ENCODE measurements around the gene GLI1. TPM values are rescaled to one million over a fixed set of nuclear protein-coding genes. Genes with fewer than 3 reads are reported as not detected.

The GLI1 gene
- total and polyA plus RNA-seq, 2 of the 13 experiments (the other 11 are each of a cell fraction or from before 2014, with no cell fraction given) = 0.09 to 0.20 TPM

- TF ChIP-seq TFDP2 (CRISPR knock-in tag; IDR thresholded peaks at IDR 0.05) = peak; percentile 65
- TF ChIP-seq, protein P1, sequence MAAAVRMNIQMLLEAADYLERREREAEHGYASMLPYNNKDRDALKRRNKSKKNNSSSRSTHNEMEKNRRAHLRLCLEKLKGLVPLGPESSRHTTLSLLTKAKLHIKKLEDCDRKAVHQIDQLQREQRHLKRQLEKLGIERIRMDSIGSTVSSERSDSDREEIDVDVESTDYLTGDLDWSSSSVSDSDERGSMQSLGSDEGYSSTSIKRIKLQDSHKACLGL (CRISPR knock-in tag; IDR thresholded peaks at IDR 0.05) = peak; percentile 19; the same call in 1 of the 2 replicates
- 0 out of 2 replicates have a peak, but pooled peaks have one; percentile 15 for TF ChIP-seq ZNF598 (CRISPR knock-in tag; IDR thresholded peaks at IDR 0.05; ENCODE audit: borderline replicate concordance)
- TF ChIP-seq, protein P2, sequence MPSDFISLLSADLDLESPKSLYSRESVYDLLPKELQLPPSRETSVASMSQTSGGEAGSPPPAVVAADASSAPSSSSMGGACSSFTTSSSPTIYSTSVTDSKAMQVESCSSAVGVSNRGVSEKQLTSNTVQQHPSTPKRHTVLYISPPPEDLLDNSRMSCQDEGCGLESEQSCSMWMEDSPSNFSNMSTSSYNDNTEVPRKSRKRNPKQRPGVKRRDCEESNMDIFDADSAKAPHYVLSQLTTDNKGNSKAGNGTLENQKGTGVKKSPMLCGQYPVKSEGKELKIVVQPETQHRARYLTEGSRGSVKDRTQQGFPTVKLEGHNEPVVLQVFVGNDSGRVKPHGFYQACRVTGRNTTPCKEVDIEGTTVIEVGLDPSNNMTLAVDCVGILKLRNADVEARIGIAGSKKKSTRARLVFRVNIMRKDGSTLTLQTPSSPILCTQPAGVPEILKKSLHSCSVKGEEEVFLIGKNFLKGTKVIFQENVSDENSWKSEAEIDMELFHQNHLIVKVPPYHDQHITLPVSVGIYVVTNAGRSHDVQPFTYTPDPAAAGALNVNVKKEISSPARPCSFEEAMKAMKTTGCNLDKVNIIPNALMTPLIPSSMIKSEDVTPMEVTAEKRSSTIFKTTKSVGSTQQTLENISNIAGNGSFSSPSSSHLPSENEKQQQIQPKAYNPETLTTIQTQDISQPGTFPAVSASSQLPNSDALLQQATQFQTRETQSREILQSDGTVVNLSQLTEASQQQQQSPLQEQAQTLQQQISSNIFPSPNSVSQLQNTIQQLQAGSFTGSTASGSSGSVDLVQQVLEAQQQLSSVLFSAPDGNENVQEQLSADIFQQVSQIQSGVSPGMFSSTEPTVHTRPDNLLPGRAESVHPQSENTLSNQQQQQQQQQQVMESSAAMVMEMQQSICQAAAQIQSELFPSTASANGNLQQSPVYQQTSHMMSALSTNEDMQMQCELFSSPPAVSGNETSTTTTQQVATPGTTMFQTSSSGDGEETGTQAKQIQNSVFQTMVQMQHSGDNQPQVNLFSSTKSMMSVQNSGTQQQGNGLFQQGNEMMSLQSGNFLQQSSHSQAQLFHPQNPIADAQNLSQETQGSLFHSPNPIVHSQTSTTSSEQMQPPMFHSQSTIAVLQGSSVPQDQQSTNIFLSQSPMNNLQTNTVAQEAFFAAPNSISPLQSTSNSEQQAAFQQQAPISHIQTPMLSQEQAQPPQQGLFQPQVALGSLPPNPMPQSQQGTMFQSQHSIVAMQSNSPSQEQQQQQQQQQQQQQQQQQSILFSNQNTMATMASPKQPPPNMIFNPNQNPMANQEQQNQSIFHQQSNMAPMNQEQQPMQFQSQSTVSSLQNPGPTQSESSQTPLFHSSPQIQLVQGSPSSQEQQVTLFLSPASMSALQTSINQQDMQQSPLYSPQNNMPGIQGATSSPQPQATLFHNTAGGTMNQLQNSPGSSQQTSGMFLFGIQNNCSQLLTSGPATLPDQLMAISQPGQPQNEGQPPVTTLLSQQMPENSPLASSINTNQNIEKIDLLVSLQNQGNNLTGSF (CRISPR knock-in tag; IDR thresholded peaks at IDR 0.05) = no peak
- TF ChIP-seq ZKSCAN5 (CRISPR knock-in tag; IDR thresholded peaks at IDR 0.05) = 0 out of 2 replicates have a peak, but pooled peaks have one; percentile 39
- peak; percentile 79 for TF ChIP-seq TEAD3 (CRISPR knock-in tag; optimal IDR thresholded peaks at IDR 0.05; ENCODE audit: borderline replicate concordance)
- TF ChIP-seq MIER3 (CRISPR knock-in tag; IDR thresholded peaks at IDR 0.05; ENCODE audit: borderline replicate concordance) = peak; percentile 69
- no peak for TF ChIP-seq ZFP36 (IDR thresholded peaks at IDR 0.05; ENCODE audit: borderline replicate concordance, low read depth, low read length, partially characterized antibody)
- peak; percentile 47 for TF ChIP-seq SP4 (CRISPR knock-in tag; IDR thresholded peaks at IDR 0.05)
- no peak for TF ChIP-seq ZNF317 (CRISPR knock-in tag; IDR thresholded peaks at IDR 0.05)
- TF ChIP-seq, protein P3, sequence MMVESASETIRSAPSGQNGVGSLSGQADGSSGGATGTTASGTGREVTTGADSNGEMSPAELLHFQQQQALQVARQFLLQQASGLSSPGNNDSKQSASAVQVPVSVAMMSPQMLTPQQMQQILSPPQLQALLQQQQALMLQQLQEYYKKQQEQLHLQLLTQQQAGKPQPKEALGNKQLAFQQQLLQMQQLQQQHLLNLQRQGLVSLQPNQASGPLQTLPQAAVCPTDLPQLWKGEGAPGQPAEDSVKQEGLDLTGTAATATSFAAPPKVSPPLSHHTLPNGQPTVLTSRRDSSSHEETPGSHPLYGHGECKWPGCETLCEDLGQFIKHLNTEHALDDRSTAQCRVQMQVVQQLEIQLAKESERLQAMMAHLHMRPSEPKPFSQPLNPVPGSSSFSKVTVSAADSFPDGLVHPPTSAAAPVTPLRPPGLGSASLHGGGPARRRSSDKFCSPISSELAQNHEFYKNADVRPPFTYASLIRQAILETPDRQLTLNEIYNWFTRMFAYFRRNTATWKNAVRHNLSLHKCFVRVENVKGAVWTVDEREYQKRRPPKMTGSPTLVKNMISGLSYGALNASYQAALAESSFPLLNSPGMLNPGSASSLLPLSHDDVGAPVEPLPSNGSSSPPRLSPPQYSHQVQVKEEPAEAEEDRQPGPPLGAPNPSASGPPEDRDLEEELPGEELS (CRISPR knock-in tag; IDR thresholded peaks at IDR 0.05) = peak; percentile 79
- TF ChIP-seq TSC22D2 (CRISPR knock-in tag; IDR thresholded peaks at IDR 0.05; ENCODE audit: borderline replicate concordance) = no peak; the same call in 1 of the 2 replicates
- 0 out of 2 replicates have a peak, but pooled peaks have one; percentile 67 for TF ChIP-seq SMAD1 (CRISPR knock-in tag; IDR thresholded peaks at IDR 0.05; ENCODE audit: borderline replicate concordance, low read depth)
- peak; percentile 37; the same call in 1 of the 2 replicates for TF ChIP-seq MIXL1 (CRISPR knock-in tag; IDR thresholded peaks at IDR 0.05)
- TF ChIP-seq HOXA5 (CRISPR knock-in tag; IDR thresholded peaks at IDR 0.05) = peak; percentile 39; the same call in 1 of the 2 replicates
- peak; percentile 61 to 83 for TF ChIP-seq EP300 (IDR thresholded peaks at IDR 0.05; ENCODE audit: low read depth in 2 of 2, low read length in 2 of 2)
- peak; percentile 61 for TF ChIP-seq EP300 (CRISPR knock-in tag; IDR thresholded peaks at IDR 0.05; ENCODE audit: borderline replicate concordance)
- 0 out of 2 replicates have a peak, but pooled peaks have one; percentile 21 for TF ChIP-seq HHEX (CRISPR knock-in tag; IDR thresholded peaks at IDR 0.05)
- TF ChIP-seq THAP11 (CRISPR knock-in tag; IDR thresholded peaks at IDR 0.05) = peak; percentile 82
Observed at GRCh38 chr12:57454566-57455373, 4.8 kb upstream of the GLI1 start, which contains the start of gene INHBE (continued).

Measured in HepG2 (cell line).